NB4 (cell line): ENCODE data around the gene NPHP4.

ENCODE experiments used
- CTCF ChIP-seq: IDR thresholded peaks from one replicate; pipeline ENCODE4 v1.5.1; 2012; ENCODE audit warnings: low read depth, low read length
- MAX ChIP-seq: IDR thresholded peaks from 2 replicates; pipeline ENCODE4 v1.6.1; 2011; ENCODE audit warnings: low read depth, low read length
- POLR2A ChIP-seq: IDR thresholded peaks from 2 replicates; pipeline ENCODE4 v1.6.1; 2011; ENCODE audit warnings: mild to moderate bottlenecking; ENCODE audit not compliant: insufficient read length; ENCODE audit errors: extremely low read depth

GRCh38 chr1:5982276-5982675 lies 9.9 kb downstream of the NPHP4 start:
- TF ChIP-seq MAX (no peak), POLR2A (no peak), CTCF (no peak)
